H9 (cell line): ENCODE measurements around the gene ARNT2. TPM values are rescaled to one million over a fixed set of nuclear protein-coding genes. Genes with fewer than 3 reads are reported as not detected.

Source experiments
- DNase-seq: peaks from one replicate; pipeline ENCODE4 v3.0.0-alpha.2; 2017
- H2AFZ ChIP-seq: one replicate; pipeline ENCODE4 v1.6.1; 2013; ENCODE audit warnings: mild to moderate bottlenecking, low read length, control low read depth, moderate library complexity
- H2AK5ac ChIP-seq: 2 replicates; pipeline ENCODE4 v1.6.1; 2013; ENCODE audit warnings: low read length, control low read depth, mixed read lengths; ENCODE audit not compliant: insufficient read length
- H2BK120ac ChIP-seq: one replicate; pipeline ENCODE4 v1.6.1; 2013; ENCODE audit warnings: low read depth, mild to moderate bottlenecking, low read length, control low read depth, inconsistent platforms; ENCODE audit not compliant: poor library complexity, severe bottlenecking
- H2BK12ac ChIP-seq: 2 replicates; pipeline ENCODE4 v1.6.1; 2013; ENCODE audit warnings: low read length, control low read depth, mixed read lengths, low read depth; ENCODE audit not compliant: insufficient read length
- H2BK15ac ChIP-seq: 2 replicates; pipeline ENCODE4 v1.6.1; 2013; ENCODE audit warnings: low read depth, low read length, control low read depth
- H2BK20ac ChIP-seq: one replicate; pipeline ENCODE4 v1.6.1; 2013; ENCODE audit warnings: low read depth, mild to moderate bottlenecking, low read length, control low read depth, inconsistent platforms; ENCODE audit not compliant: poor library complexity, severe bottlenecking
- H2BK5ac ChIP-seq: 2 replicates; pipeline ENCODE4 v1.6.1; 2013; ENCODE audit warnings: low read length, control low read depth, mixed read lengths; ENCODE audit not compliant: insufficient read length
- H3K14ac ChIP-seq: 2 replicates; pipeline ENCODE4 v1.6.1; 2013; ENCODE audit warnings: low read length, control low read depth; ENCODE audit not compliant: insufficient read depth
- H3K18ac ChIP-seq: 2 replicates; pipeline ENCODE4 v1.6.1; 2013; ENCODE audit warnings: low read depth, mild to moderate bottlenecking, mixed read lengths, low read length, control low read depth; ENCODE audit not compliant: insufficient read length
- H3K23ac ChIP-seq: 2 replicates; pipeline ENCODE4 v1.6.1; 2013; ENCODE audit warnings: low read length, control low read depth, mixed read lengths, low read depth; ENCODE audit not compliant: insufficient read length
- H3K23me2 ChIP-seq: 2 replicates; pipeline ENCODE4 v1.6.1; 2013; ENCODE audit warnings: low read depth, mild to moderate bottlenecking, mixed read lengths, low read length, control low read depth; ENCODE audit not compliant: insufficient read length, poor library complexity, severe bottlenecking
- H3K27ac ChIP-seq: 2 replicates; pipeline ENCODE4 v1.5.1; 2013; ENCODE audit warnings: low read length, control low read depth, mixed read lengths, low read depth; ENCODE audit not compliant: insufficient read length
- H3K27me3 ChIP-seq: 2 replicates; pipeline ENCODE4 v1.6.1; 2013; ENCODE audit warnings: low read length, control low read depth, inconsistent platforms; ENCODE audit not compliant: insufficient read depth
- H3K4ac ChIP-seq: 2 replicates; pipeline ENCODE4 v1.6.1; 2013; ENCODE audit warnings: low read depth, mild to moderate bottlenecking, control low read depth, inconsistent platforms, low read length, moderate library complexity
- H3K4me1 ChIP-seq: 2 replicates; pipeline ENCODE4 v1.6.1; 2013; ENCODE audit warnings: low read length, control low read depth, inconsistent platforms; ENCODE audit not compliant: insufficient read depth
- H3K4me2 ChIP-seq: 2 replicates; pipeline ENCODE4 v1.6.1; 2013; ENCODE audit warnings: low read length, control low read depth, mixed read lengths; ENCODE audit not compliant: insufficient read length, insufficient read depth
- H3K56ac ChIP-seq: 2 replicates; pipeline ENCODE4 v1.6.1; 2013; ENCODE audit warnings: low read depth, mild to moderate bottlenecking, mixed read lengths, low read length, control low read depth; ENCODE audit not compliant: insufficient read length
- H3K79me1 ChIP-seq: 2 replicates; pipeline ENCODE4 v1.6.1; 2013; ENCODE audit warnings: low read depth, mild to moderate bottlenecking, moderate library complexity, low read length, control low read depth, inconsistent platforms; ENCODE audit not compliant: insufficient read depth, poor library complexity, severe bottlenecking
- H3K79me2 ChIP-seq: 2 replicates; pipeline ENCODE4 v1.6.1; 2013; ENCODE audit warnings: low read length, control low read depth, inconsistent platforms; ENCODE audit not compliant: insufficient read depth
- H3K9ac ChIP-seq: 2 replicates; pipeline ENCODE4 v1.6.1; 2013; ENCODE audit warnings: low read length, control low read depth, mixed read lengths; ENCODE audit not compliant: insufficient read length; ENCODE audit errors: extremely low read depth
- H3K9me3 ChIP-seq: one replicate; pipeline ENCODE4 v1.6.1; 2013; ENCODE audit warnings: low read depth, low read length, inconsistent platforms; ENCODE audit not compliant: control insufficient read depth
- H3T11ph ChIP-seq: one replicate; pipeline ENCODE4 v1.6.1; 2013; ENCODE audit warnings: mild to moderate bottlenecking, low read length, control low read depth, inconsistent platforms
- H4K20me1 ChIP-seq: one replicate; pipeline ENCODE4 v1.6.1; 2013; ENCODE audit not compliant: control insufficient read depth, insufficient read length, insufficient read depth
- H4K5ac ChIP-seq: 2 replicates; pipeline ENCODE4 v1.6.1; 2013; ENCODE audit warnings: low read depth, mild to moderate bottlenecking, mixed read lengths, low read length, control low read depth; ENCODE audit not compliant: insufficient read length
- H4K8ac ChIP-seq: replicated peaks from 2 replicates; pipeline ENCODE4 v1.6.1; 2013; ENCODE audit warnings: low read length, control low read depth, mixed read lengths, low read depth; ENCODE audit not compliant: insufficient read length
- H4K91ac ChIP-seq: 2 replicates; pipeline ENCODE4 v1.6.1; 2013; ENCODE audit warnings: low read depth, mild to moderate bottlenecking, moderate library complexity, mixed read lengths, low read length, control low read depth; ENCODE audit not compliant: insufficient read length
- H3K27ac Mint-ChIP-seq, 3 experiments: 2 replicates in 2 of 3; 3 replicates in 1 of 3; pipeline ENCODE4 v1.8.0; 2020 to 2021; ENCODE audit warnings: mixed read lengths in 3 of 3, mild to moderate bottlenecking in 1 of 3, moderate library complexity in 1 of 3
- H3K27me3 Mint-ChIP-seq: 2 replicates; pipeline ENCODE4 v1.8.0; 2021; ENCODE audit warnings: low read depth, mild to moderate bottlenecking, moderate library complexity, mixed read lengths
- H3K36me3 Mint-ChIP-seq, 3 experiments: 2 replicates in 2 of 3; 3 replicates in 1 of 3; pipeline ENCODE4 v1.8.0; 2020 to 2021; ENCODE audit warnings: low read depth in 3 of 3, mixed read lengths in 3 of 3; ENCODE audit not compliant: insufficient read depth in 1 of 3
- H3K4me1 Mint-ChIP-seq, 2 experiments: 2 replicates each; pipeline ENCODE4 v1.8.0; 2020; ENCODE audit warnings: mixed read lengths in 2 of 2
- H3K4me3 Mint-ChIP-seq, 2 experiments: 2 replicates in 1 of 2; 3 replicates in 1 of 2; pipeline ENCODE4 v1.8.0; 2020 to 2021; ENCODE audit warnings: mild to moderate bottlenecking in 2 of 2, mixed read lengths in 2 of 2, moderate library complexity in 1 of 2
- H3K9me3 Mint-ChIP-seq, 2 experiments: 2 replicates in 1 of 2; 3 replicates in 1 of 2; pipeline ENCODE4 v1.8.0; 2020; ENCODE audit warnings: mild to moderate bottlenecking in 2 of 2, mixed read lengths in 2 of 2, moderate library complexity in 1 of 2
- CTCF ChIP-seq: fragments of 200-600 bp; sonication (generic); conservative IDR thresholded peaks from 3 replicates; pipeline ENCODE4 v1.8.0; 2021; ENCODE audit warnings: antibody characterized with exemption, mild to moderate bottlenecking
- WGBS: extraction: QIAGEN DNeasy Blood & Tissue Kit; methylation state at CpG from one replicate; pipeline ENCODE4 v1.1.7; 2013; ENCODE audit warnings: missing lambda C conversion rate, low lambda C conversion rate, mixed read lengths; ENCODE audit not compliant: insufficient read length; ENCODE audit errors: extremely low coverage; 5-methylcytosine and 5-hydroxymethylcytosine counted together
- total RNA-seq: library from RNA; stranded (reverse); gene quantifications from 2 replicates; pipeline ENCODE4 v1.2.1, GENCODE V29; 2021

ARNT2 gene
- total RNA-seq, 1 experiment from 2014 or later: 10.5 TPM

DNA sequence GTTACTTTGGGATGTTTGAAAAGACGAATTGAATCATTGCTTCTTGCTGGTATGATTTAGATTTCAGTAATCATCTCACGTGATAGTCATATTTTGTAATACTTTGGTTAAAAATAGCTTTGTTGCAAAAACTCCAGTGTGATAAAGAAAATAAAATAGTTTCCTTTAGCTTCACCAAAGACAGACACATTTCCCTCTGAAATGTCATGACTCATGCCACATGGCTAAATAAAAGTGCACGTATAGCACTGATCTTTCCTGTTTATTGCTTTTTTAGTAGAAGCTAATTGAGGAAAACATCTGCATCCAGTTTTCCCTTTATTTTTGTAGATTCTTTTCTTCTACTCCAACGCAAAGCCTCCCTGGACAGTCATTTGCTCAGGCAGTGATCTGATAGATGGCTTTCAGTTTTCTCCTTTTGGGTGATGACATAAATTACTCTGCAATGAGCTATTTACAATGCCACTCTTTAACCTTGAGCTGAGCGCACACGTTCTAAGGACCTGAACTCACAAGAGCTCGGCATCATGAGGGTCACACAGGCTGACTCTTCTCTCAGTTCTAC, 84.9 kb downstream of the ARNT2 start:
- H4K5ac ChIP-seq: no peak overlapping the region
- no peak overlapping the region for H2BK15ac ChIP-seq
- H3T11ph ChIP-seq: no peak overlapping the region
- H4K91ac ChIP-seq: no peak overlapping the region
- Mint-ChIP-seq H3K9me3 (no peaks in the 10 kb centered on the region), H3K36me3 (peaks cover 0 to 2% (median 0%) of the 10 kb centered on the region in 3 experiments; a peak in 1 of 7 replicates), H3K27me3 (no peaks in the 10 kb centered on the region), H3K4me3 (no peak overlapping the region), H3K27ac (no peak overlapping the region), H3K4me1 (peaks cover 9 to 21% of the 10 kb centered on the region in 2 experiments)
- H3K9me3 ChIP-seq: no peaks in the 10 kb centered on the region
- H3K23ac ChIP-seq: no peak overlapping the region
- H3K18ac ChIP-seq: no peak overlapping the region
- no peak overlapping the region for H2AFZ ChIP-seq
- WGBS: no CpG with 5 or more reads among the region's 7 CpGs
- H4K20me1 ChIP-seq: no peaks in the 10 kb centered on the region
- H3K4me1 ChIP-seq: no peaks in the 10 kb centered on the region
- peaks cover 5% of the 10 kb centered on the region for H3K23me2 ChIP-seq
- no peak for TF ChIP-seq CTCF
- no peak overlapping the region for H2BK120ac ChIP-seq
- no peak overlapping the region for H3K9ac ChIP-seq
- H2BK12ac ChIP-seq: no peak overlapping the region
- H3K79me1 ChIP-seq: no peaks in the 10 kb centered on the region
- DNase-seq: no peak
- no peaks in the 10 kb centered on the region for H3K79me2 ChIP-seq
- no peak overlapping the region for H3K4me2 ChIP-seq
- no peak overlapping the region for H3K27ac ChIP-seq
- H2AK5ac ChIP-seq: no peak overlapping the region
- no peak overlapping the region for H3K56ac ChIP-seq
- H3K27me3 ChIP-seq: no peaks in the 10 kb centered on the region
- no peak overlapping the region for H4K8ac ChIP-seq
- no peak overlapping the region for H2BK20ac ChIP-seq
- no peak overlapping the region for H2BK5ac ChIP-seq
- no peak overlapping the region for H3K4ac ChIP-seq
- H3K14ac ChIP-seq: no peak overlapping the region
